OCI-LY1 (cell line): Measurements from ENCODE around the gene FAM107B.

Source experiments
- CTCF ChIP-seq: fragments of 200-600 bp; sonication (generic), shearing (Covaris generic); IDR thresholded peaks from 2 replicates; pipeline ENCODE4 v1.5.1; 2017; ENCODE audit warnings: mild to moderate bottlenecking, antibody characterized with exemption, low read length, moderate library complexity, mixed read lengths
- EZH2 ChIP-seq: fragments of 200-600 bp; sonication (generic), shearing (Covaris generic); IDR thresholded peaks from 2 replicates; pipeline ENCODE4 v1.8.0; 2017; ENCODE audit warnings: borderline replicate concordance, mixed run types, mild to moderate bottlenecking, antibody characterized with exemption, low read length, moderate library complexity, mixed read lengths

- TF ChIP-seq EZH2, result no peak
- no peak for TF ChIP-seq CTCF
Measured at GRCh38 chr10:14563359-14563940, 211.2 kb downstream of the FAM107B start.
